Stimulated activated CD8-positive, alpha-beta memory T cell treated with anti-CD3 and anti-CD28 coated beads, Interleukin-7, amount 100 ng/mL, for 1 hour (primary cell): Measurements from ENCODE around the gene RAB14.
"Not testable (repeated sequence)": the region's sequence is repeated elsewhere in the genome, so short reads cannot be mapped to it uniquely, and the experiment has no call there.

Experiments used
- DNase-seq, 2 donors: peaks; one replicate each; pipeline ENCODE4 v3.0.0-alpha.2; 2020; ENCODE audit warnings: low read depth in 2 of 2

Gene RAB14

DNA sequence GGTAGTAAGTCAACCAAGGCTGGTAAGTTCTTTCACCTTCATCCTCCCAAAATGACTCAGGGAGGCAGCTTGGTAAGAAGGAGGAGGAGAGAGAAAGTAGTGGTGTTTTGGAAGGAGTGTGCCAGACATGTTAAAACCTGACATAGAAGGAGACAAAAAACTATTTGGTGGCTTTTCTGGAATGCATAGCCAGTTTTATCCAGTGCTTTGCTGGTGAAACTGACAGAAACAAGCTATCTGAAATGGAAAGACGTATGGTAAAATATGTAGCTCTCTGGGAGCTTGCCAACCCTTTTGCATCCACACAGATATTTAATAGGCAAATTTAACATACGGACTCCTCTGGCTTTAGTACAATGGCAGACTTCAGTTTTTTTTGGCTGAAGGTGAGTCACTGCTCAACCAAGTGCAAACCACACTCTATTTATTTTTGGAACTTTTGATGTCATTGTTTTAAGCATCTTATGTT lies 45.4 kb downstream of the RAB14 start:
- no peak for DNase-seq

DNA sequence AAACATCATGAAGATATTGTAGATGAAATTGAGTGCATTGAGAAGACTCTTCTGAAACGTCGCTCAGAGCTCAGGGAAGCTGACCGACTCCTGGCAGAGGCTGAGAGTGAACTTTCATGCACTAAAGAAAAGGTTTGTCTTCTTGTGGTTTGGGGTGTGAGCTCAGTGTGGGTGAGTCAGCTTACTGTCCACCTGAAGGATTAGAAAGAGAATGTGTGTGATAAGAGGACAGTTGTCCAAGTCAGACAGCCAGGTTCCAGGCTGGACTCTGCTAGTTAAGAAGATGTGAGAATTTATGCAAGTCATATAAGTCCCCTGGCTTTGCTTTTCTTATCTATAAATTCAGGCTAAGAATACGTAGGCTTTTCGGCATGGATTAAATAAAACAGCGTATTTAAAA lies 46.9 kb downstream of the RAB14 start:
- DNase-seq = no peak

DNA sequence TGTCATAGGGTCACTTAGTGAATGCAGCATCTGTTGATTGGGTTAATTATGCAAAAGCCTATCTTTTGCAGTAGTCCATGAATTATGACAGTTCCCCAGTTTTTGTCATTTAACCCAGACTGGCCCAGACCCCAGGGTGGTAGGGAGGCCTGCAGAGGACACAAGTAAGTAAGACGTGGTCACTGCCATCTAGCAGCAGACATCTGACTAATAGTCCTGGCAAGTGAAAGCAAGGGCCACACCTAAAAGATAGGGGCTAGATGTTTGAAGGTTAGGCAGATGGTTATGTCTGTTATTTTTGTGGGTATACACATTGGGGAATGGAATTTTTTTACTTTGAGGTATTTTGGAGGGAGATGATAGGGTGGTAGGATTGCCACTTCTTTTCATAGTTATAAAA lies 48.0 kb downstream of the RAB14 start:
- no peak for DNase-seq

DNA sequence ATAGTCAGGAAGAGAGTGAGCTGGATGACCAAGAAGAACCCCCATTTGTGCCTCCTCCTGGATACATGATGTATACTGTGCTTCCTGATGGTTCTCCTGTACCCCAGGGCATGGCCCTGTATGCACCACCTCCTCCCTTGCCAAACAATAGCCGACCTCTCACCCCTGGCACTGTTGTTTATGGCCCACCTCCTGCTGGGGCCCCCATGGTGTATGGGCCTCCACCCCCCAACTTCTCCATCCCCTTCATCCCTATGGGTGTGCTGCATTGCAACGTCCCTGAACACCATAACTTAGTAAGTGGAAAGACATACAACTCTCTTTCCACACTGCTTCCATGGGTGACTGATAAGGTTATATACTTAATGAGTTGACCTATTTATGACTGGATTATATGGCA lies 51.5 kb downstream of the RAB14 start:
- DNase-seq = no peak

DNA sequence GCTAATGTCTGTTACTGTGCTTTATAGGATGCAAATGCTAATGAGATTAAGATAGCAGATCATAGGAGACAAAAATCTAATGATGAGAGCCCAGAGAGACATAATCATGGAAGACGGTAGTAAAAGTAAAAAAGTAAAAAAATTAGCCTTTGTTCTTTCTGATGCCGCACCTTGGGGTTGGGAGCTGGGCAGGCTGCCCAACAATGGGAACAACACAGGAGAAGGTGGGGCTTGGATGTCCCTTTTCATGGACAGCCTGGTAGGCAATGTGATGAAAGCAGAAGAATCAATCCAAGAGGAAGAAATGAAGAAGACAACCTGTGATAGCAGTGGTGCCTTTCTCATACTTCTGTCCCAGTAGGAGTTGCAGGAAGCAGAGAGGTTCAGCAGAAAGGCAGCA lies 57.2 kb downstream of the RAB14 start:
- DNase-seq = no peak

DNA sequence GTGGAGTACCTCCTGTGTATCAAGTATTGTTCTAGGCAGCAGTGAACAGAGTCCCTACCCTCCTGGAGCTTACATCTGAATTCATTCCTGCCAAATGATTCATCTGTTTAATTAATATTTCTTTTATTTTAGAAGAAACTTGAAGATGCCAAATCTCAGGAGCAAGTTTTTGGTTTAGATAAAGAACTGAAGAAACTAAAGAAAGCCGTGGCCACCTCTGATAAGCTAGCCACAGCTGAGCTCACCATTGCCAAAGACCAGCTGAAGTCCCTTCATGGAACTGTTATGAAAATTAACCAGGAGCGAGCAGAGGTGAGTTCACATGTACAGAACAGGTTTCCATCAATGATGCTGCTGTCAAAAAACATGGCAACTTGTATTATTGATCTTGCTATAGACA lies 57.9 kb downstream of the RAB14 start:
- DNase-seq = no peak

DNA sequence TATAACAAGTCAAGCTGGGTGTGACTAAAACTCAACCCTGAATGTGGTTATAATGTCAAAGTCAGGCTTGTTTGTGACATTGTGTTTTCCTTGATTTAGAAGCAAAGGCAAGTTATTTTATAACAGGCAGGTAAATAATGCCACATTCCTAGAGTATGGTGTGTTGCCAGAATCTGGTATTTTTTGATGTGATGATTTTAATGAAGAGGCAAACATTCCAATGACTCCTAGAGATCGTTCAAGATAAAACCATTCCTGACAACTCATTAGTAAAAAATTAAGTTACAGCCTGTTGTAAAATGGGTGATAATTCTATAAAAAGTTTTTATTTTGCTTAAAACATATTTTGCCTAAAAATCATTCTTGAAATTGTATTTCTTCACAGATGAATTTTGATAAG lies 60.0 kb downstream of the RAB14 start:
- DNase-seq = no peak

DNA sequence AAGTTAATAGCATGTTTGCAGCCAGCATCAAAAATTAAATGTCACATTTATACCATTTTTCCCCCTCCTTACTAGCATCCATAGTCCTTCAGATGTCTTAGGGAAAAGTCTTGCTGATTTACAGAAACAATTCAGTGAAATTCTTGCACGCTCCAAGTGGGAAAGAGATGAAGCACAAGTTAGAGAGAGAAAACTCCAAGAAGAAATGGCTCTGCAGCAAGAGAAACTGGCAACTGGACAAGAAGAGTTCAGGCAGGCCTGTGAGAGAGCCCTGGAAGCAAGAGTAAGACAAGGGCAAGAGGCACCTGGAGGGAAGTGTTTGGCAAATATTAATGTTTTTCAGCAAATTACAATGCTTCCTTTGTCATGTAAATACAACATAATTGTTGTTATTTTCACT lies 60.4 kb downstream of the RAB14 start:
- DNase-seq = no peak

DNA sequence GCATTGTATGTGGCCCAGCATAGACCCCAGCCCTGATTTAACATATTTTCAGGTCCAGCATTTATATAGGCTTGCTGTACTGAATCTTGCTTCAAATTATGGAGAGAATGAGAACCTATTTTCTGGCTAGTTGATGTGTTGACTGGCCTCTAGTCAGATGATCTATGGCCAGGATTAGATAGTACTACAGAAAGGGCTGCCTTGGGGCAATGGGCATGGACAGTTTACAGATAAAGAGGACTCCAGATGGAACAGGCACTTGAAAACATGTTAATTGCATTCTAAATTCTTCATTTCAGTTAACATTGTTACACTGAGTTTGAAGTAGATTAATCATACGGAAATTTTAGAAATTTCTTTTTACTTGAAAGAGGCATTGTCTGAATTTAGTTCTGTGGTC lies 61.5 kb downstream of the RAB14 start:
- DNase-seq = no peak

DNA sequence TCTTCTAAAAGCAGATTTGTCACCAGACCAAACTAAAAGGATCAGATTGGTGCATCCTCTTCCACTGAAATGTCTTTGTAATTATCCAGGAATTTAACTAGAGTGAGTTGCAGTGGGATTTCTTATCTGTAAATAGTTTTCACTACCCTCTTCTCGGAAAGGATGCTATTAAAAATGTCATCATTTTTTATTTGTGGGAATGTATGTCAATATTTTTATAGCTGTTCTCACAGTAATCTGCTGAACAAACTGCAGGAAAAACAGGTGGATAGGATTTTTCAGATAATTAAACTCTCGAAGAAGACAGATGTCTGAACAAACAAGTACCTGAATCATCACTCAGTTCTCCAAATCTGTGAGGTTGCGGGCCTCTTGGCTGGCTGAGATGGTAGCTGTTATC lies 62.7 kb downstream of the RAB14 start:
- no peak for DNase-seq

DNA sequence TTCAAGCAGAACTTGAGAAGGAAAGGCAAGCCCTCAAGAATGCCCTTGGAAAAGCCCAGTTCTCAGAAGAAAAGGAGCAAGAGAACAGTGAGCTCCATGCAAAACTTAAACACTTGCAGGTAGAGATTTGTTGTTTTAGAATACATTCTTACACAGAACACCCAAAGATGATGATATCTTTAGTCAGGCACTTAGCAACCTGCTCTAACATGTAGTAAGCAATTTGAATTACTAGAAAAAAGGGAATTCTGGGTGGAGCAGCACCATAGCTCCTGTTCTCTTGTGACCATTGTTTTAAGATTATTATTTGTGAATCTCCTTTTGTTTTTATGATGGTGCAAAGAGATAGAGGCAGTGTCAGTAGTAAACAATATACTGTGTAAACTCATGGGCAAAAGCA lies 63.1 kb downstream of the RAB14 start:
- DNase-seq = no peak

DNA sequence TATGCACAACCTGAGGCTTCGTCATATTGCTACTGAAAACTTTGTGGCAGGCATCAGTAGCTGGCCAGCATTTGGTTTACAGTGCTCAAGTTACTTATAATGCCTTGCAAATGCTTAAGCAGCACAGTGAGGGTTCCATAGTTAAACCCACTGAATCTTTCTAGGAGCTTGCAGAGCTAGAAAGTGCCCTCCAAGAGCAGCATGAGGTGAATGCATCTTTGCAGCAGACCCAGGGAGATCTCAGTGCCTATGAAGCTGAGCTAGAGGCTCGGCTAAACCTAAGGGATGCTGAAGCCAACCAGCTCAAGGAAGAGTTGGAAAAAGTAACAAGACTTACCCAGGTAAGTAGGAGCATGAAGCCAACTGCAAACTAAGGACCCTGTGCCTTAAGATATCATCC lies 66.0 kb downstream of the RAB14 start:
- no peak for DNase-seq

DNA sequence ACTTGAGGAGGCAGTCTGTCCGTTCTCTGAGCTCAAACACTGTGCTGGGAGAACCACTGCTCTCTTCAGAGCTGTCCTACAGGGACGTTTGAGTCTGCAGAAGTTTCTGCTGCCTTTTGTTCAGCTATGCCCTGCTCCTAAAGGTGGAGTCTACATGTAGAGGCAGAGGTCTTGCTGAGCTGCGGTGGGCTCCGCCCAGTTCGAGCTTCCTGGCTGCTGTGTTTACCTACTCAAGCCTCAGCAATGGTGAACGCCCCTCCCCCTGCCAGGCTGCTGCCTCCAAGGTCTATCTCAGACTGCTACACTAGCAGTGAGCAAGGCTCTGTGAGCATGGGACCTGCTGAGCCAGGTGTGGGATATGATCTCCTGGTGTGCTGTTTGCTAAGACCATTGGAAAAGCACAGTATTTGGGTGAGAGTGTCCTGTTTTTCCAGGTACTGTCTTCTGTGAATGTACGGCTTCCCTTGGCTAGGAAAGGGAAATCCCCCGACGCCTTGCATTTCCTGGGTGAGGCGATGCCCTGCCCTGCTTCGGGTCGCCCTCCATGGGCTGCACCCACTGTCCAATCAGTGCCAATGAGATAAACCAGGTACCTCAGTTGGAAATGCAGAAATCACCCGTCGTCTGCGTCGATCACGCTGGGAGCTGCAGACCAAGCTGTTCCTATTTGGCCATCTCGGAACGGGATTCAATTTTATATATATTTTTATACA lies 68.4 kb downstream of the RAB14 start:
- peak; percentile 36 to 37 for DNase-seq

DNA sequence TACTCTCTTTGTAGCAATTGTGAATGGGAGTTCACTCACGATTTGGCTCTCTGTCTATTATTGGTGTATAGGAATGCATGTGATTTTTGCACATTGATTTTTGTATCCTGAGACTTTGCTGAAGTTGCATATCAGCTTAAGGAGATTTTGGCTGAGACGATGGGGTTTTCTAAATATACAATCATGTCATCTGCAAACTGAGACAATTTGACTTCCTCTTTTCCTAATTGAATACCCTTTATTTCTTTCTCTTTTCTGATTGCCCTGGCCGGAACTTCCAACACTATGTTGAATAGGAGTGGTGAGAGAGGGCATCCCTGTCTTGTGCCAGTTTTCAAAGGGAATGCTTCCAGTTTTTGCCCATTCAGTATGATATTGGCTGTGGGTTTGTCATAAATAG lies 72.3 kb downstream of the RAB14 start:
- not testable (repeated sequence) for DNase-seq
